Esophagus (tissue), 2 donors: ENCODE measurements around the gene PFN1. TPM values are rescaled to one million over a fixed set of nuclear protein-coding genes. Genes with fewer than 3 reads are reported as not detected.
A peak's percentile ranks its signal among the peaks of the same experiment; 100 is the strongest.

ENCODE experiments used
- H3K27ac ChIP-seq, 2 donors: one replicate each; pipeline ENCODE4 v1.5.1; 2013; ENCODE audit warnings: low read depth in 2 of 2, mild to moderate bottlenecking in 2 of 2, inconsistent platforms in 1 of 2, low read length in 1 of 2, moderate library complexity in 1 of 2
- H3K27me3 ChIP-seq, 2 donors: one replicate each; pipeline ENCODE4 v1.6.1; 2013; ENCODE audit warnings: low read length in 2 of 2, control low read depth in 1 of 2, mild to moderate bottlenecking in 1 of 2; ENCODE audit not compliant: insufficient read depth in 2 of 2, control insufficient read depth in 1 of 2
- H3K36me3 ChIP-seq, 2 donors: one replicate each; pipeline ENCODE4 v1.6.1; 2013; ENCODE audit warnings: low read length in 1 of 2; ENCODE audit not compliant: control insufficient read depth in 2 of 2, insufficient read depth in 2 of 2
- H3K4me1 ChIP-seq, 2 donors: one replicate each; pipeline ENCODE4 v1.6.1; 2013; ENCODE audit warnings: low read length in 1 of 2; ENCODE audit not compliant: control insufficient read depth in 2 of 2, insufficient read depth in 2 of 2
- H3K4me3 ChIP-seq, 2 donors: one replicate each; pipeline ENCODE4 v1.5.1; 2013; ENCODE audit warnings: low read length in 2 of 2, mild to moderate bottlenecking in 2 of 2, low read depth in 1 of 2, moderate library complexity in 1 of 2
- H3K9me3 ChIP-seq, 2 donors: one replicate each; pipeline ENCODE4 v1.6.1; 2013; ENCODE audit warnings: mild to moderate bottlenecking in 2 of 2, low read depth in 1 of 2, low read length in 1 of 2, moderate library complexity in 1 of 2; ENCODE audit not compliant: control insufficient read depth in 2 of 2, insufficient read depth in 1 of 2
- WGBS, 2 donors: extraction: QIAGEN DNeasy Blood & Tissue Kit; methylation state at CpG; one replicate each; pipeline ENCODE4 v1.1.7; 2013; 5-methylcytosine and 5-hydroxymethylcytosine counted together
- polyA plus RNA-seq, 2 donors: library from polyadenylated mRNA; stranded (reverse); fragments of 200-250 nt; gene quantifications; one replicate each; pipeline ENCODE4 v1.2.3, GENCODE V29; 2013
- donor health status: healthy with polysubstance abuse.
- donor health status: Bipolar disorder and iron deficiency.

PFN1 gene
- polyA plus RNA-seq, 2 donors: 371 to 761 TPM

- peak overlapping the region; percentile 87 to 99 for H3K27ac ChIP-seq
- peaks cover 9 to 18% of the 10 kb centered on the region in 2 donors for H3K4me1 ChIP-seq
- no peaks in the 10 kb centered on the region for H3K27me3 ChIP-seq
- peaks cover 0 to 23% of the 10 kb centered on the region in 2 donors for H3K36me3 ChIP-seq
- H3K4me3 ChIP-seq: peak overlapping the region; percentile 55 to 65
- H3K9me3 ChIP-seq: no peaks in the 10 kb centered on the region
- WGBS, 2 donors: 18 to 22% methylated on average over 23 of the region's 23 CpGs
Measured at GRCh38 chr17:4968486-4969046, 20.2 kb upstream of the PFN1 start.

GRCh38 chr17:4967539-4968485, 19.5 kb upstream of the PFN1 start, which contains the start of gene SPAG7:
Gene SPAG7 (minus strand): TSS chr17:4967817. CDS start chr17:4967804, 13 bp downstream.
- Histone ChIP-seq H3K36me3 (peaks cover 0 to 20% of the 10 kb centered on the region in 2 donors), H3K4me3 (peak within 1 kb of the TSS; percentile 65 to 72), H3K27ac (peak within 1 kb of the TSS; percentile 95 to 99), H3K27me3 (no peaks in the 10 kb centered on the region), H3K4me1 (peaks cover 9 to 18% of the 10 kb centered on the region in 2 donors), H3K9me3 (no peaks in the 10 kb centered on the region)
- WGBS, 2 donors: 0 to 1% methylated on average over 66 of the region's 66 CpGs

- 0% methylated on average over 42 of the region's 42 CpGs for WGBS, 2 donors
- Histone ChIP-seq H3K36me3 (peaks cover 0 to 12% of the 10 kb centered on the region in 2 donors), H3K4me3 (peak overlapping the region; percentile 65 to 72), H3K9me3 (no peaks in the 10 kb centered on the region), H3K4me1 (peaks cover 9 to 18% of the 10 kb centered on the region in 2 donors), H3K27me3 (no peaks in the 10 kb centered on the region), H3K27ac (peak overlapping the region; percentile 95 to 99)
Measured at GRCh38 chr17:4966844-4967538, 18.7 kb upstream of the PFN1 start.

GRCh38 chr17:4965311-4965986, 17.1 kb upstream of the PFN1 start:
- WGBS, 2 donors: 96% methylated on average over 15 of the region's 15 CpGs
- Histone ChIP-seq H3K27me3 (no peaks in the 10 kb centered on the region), H3K4me1 (peaks cover 9 to 18% of the 10 kb centered on the region in 2 donors), H3K36me3 (peaks cover 0 to 12% of the 10 kb centered on the region in 2 donors), H3K4me3 (no peak overlapping the region), H3K27ac (no peak overlapping the region), H3K9me3 (no peaks in the 10 kb centered on the region)

GRCh38 chr17:4960279-4960922, 12.1 kb upstream of the PFN1 start:
- H3K36me3 ChIP-seq: peaks cover 0 to 15% of the 10 kb centered on the region in 2 donors

GRCh38 chr17:4959261-4959965, 11.1 kb upstream of the PFN1 start:
- no peaks in the 10 kb centered on the region for H3K9me3 ChIP-seq
- no peak overlapping the region for H3K4me3 ChIP-seq
- no peaks in the 10 kb centered on the region for H3K27me3 ChIP-seq
- no peaks in the 10 kb centered on the region for H3K4me1 ChIP-seq
- peaks cover 0 to 13% of the 10 kb centered on the region in 2 donors for H3K36me3 ChIP-seq
- 83 to 89% methylated on average over 17 to 18 of the region's 18 CpGs for WGBS, 2 donors
- no peak overlapping the region for H3K27ac ChIP-seq

More at GRCh38 chr17:4960279-4960922, 12.1 kb upstream of the PFN1 start:
- H3K4me3 ChIP-seq: no peak overlapping the region
- 85 to 89% methylated on average over 9 of the region's 9 CpGs for WGBS, 2 donors
- H3K27me3 ChIP-seq: no peaks in the 10 kb centered on the region
- peaks cover 0 to under 1% of the 10 kb centered on the region in 2 donors for H3K4me1 ChIP-seq
- H3K27ac ChIP-seq: no peak overlapping the region
- H3K9me3 ChIP-seq: no peaks in the 10 kb centered on the region

- H3K27me3 ChIP-seq: no peaks in the 10 kb centered on the region
- H3K4me1 ChIP-seq: peaks cover 3 to 4% of the 10 kb centered on the region in 2 donors
- no peak overlapping the region for H3K27ac ChIP-seq
- H3K9me3 ChIP-seq: no peaks in the 10 kb centered on the region
- WGBS, 2 donors: 60 to 63% methylated on average over 3 of the region's 3 CpGs
- peaks cover 0 to 13% of the 10 kb centered on the region in 2 donors for H3K36me3 ChIP-seq
- no peak overlapping the region for H3K4me3 ChIP-seq
Measured at GRCh38 chr17:4958102-4958501, 9.8 kb upstream of the PFN1 start.

- Histone ChIP-seq H3K4me3 (no peak overlapping the region), H3K36me3 (peaks cover 0 to 13% of the 10 kb centered on the region in 2 donors), H3K27me3 (no peaks in the 10 kb centered on the region), H3K4me1 (peaks cover 3 to 4% of the 10 kb centered on the region in 2 donors), H3K27ac (no peak overlapping the region), H3K9me3 (no peaks in the 10 kb centered on the region)
- WGBS, 2 donors: 83 to 86% methylated on average over 10 of the region's 10 CpGs
Measured at GRCh38 chr17:4956493-4957061, 8.2 kb upstream of the PFN1 start.
